RWPE1 (cell line): ENCODE data around the gene ZNF428.

ENCODE experiments used
- CTCF ChIA-PET: fragments of 350-600 bp; sonication (Branson Sonifier 250); formaldehyde crosslinking; extraction: SDS; loops from one replicate; lab custom pipeline; 2021; lab: Yijun Ruan, JAX
- POLR2A ChIA-PET: fragments of 400-600 bp; formaldehyde crosslinking; extraction: SDS; loops from one replicate; lab custom pipeline; 2020; ENCODE audit warnings: antibody characterized with exemption; ENCODE audit not compliant: low non-redundant PET; lab: Yijun Ruan, JAX
- DNase-seq: peaks from one replicate; pipeline ENCODE4 v3.0.0; 2012; ENCODE audit warnings: low spot score
- H3K27ac ChIP-seq: fragments of 450-650 bp; 2 replicates; pipeline ENCODE4 v1.5.1; 2017
- CTCF ChIP-seq: fragments of 450-650 bp; conservative IDR thresholded peaks from 2 replicates; pipeline ENCODE4 v1.5.1; 2017; ENCODE audit warnings: low read depth, mild to moderate bottlenecking

Gene ZNF428, protein sequence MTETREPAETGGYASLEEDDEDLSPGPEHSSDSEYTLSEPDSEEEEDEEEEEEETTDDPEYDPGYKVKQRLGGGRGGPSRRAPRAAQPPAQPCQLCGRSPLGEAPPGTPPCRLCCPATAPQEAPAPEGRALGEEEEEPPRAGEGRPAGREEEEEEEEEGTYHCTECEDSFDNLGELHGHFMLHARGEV

GRCh38 chr19:43619262-43620060, at the start of gene ZNF428:
Gene ZNF428, minus strand, starts transcription at chr19:43619629. Its CDS starts 5,325 bp downstream, at chr19:43614304.
- ChIA-PET POLR2A (interaction anchor here (0.5 kb wide), 1 partner anchor 91 kb away, joined by 7 read pairs; no protein-coding TSS in a partner anchor), CTCF (no interaction called here)
- peak; percentile 73 for DNase-seq
- TF ChIP-seq CTCF = no peak
- peak within 1 kb of the TSS; percentile 93 for H3K27ac ChIP-seq

DNA sequence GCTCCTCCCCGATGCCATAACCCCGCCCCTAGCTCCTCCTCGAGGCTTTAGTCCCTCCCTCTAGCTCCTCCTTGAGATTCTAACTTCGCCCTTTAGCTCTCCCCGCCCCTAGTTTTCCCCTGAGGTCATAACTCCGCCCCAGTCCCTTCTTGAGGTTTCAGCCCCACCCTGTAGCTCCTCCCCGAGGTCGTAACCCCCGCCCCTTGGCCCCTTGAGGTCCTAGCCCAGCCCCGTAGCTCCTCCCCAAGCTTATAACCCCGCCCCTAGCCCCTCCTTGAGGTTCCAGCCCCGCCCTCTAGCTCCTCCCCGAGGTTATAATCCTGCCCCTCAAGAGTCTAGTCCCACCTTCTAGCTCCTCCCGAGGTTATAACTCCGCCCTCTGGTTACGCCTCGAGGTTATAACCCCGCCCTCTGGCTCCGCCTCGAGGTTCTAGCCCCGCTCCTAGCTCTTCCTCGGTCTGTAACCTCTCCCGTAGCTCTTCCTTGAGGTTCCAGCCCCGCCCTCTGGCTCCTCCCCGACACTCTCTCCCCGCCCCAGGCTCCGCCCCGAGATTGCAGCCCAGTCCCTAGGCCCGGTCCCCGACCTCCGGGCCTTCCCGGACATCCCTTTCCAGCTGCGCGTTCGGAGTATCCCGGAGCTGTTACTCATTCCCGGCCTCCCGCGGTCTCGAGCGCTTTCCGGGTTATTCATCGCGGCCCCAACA, 49.1 kb upstream of the ZNF428 start:
- peak; percentile 99 for DNase-seq
- ChIA-PET CTCF (interaction anchor here (0.6 to 0.7 kb wide), 2 partner anchors 77 to 113 kb away, joined by 4 read pairs; no protein-coding TSS in a partner anchor), POLR2A (interaction anchor here (0.6 to 0.8 kb wide), 3 partner anchors 13 to 52 kb away, joined by 3 to 5 read pairs (median 4); no protein-coding TSS in a partner anchor)
- TF ChIP-seq CTCF = no peak
- H3K27ac ChIP-seq = peak overlapping the region; percentile 92

- ChIA-PET CTCF (interaction anchor here (0.7 kb wide), 1 partner anchor 77 kb away, joined by 4 read pairs; no protein-coding TSS in a partner anchor), POLR2A (interaction anchor here (0.8 kb wide), 1 partner anchor 19 kb away, joined by 3 read pairs; no protein-coding TSS in a partner anchor)
- TF ChIP-seq CTCF = no peak
- DNase-seq = peak; percentile 14
- peak overlapping the region; percentile 92 for H3K27ac ChIP-seq
Observed at GRCh38 chr19:43667876-43668405, 48.5 kb upstream of the ZNF428 start.

- POLR2A ChIA-PET = no interaction called here
Observed at GRCh38 chr19:43667126-43667875, 47.9 kb upstream of the ZNF428 start.

GRCh38 chr19:43664018-43664417, 44.6 kb upstream of the ZNF428 start:
- ChIA-PET CTCF (interaction anchor here (0.7 kb wide), 1 partner anchor 109 kb away, joined by 6 read pairs; no protein-coding TSS in a partner anchor), POLR2A (no interaction called here)
- TF ChIP-seq CTCF = no peak
- no peak for DNase-seq
- no peak overlapping the region for H3K27ac ChIP-seq

More at GRCh38 chr19:43667126-43667875, 47.9 kb upstream of the ZNF428 start:
- CTCF ChIA-PET = no interaction called here
- no peak for TF ChIP-seq CTCF
- no peak for DNase-seq
- peak overlapping the region; percentile 92 for H3K27ac ChIP-seq
